Epithelial cell of proximal tubule (primary cell): ENCODE measurements around the gene OSBPL6. TPM values are rescaled to one million over a fixed set of nuclear protein-coding genes. Genes with fewer than 3 reads are reported as not detected.
A peak's percentile ranks its signal among the peaks of the same experiment; 100 is the strongest.
"Not testable (repeated sequence)": the region's sequence is repeated elsewhere in the genome, so short reads cannot be mapped to it uniquely, and the experiment has no call there.

Source experiments
- DNase-seq: peaks from one replicate; pipeline ENCODE4 v3.0.0-alpha.2; 2011; ENCODE audit warnings: low read depth
- H3K4me3 ChIP-seq: 2 replicates; pipeline ENCODE4 v1.5.1; 2011; ENCODE audit warnings: low read depth, mild to moderate bottlenecking, low read length
- total RNA-seq: library from RNA; depleted of rRNA; stranded (reverse); fragments of >200 nt; gene quantifications from 2 replicates; pipeline ENCODE4 v1.2.3, GENCODE V29; 2015
- TF ChIP-seq, protein P1 (sequence below): conservative IDR thresholded peaks from 2 replicates; pipeline ENCODE4 v1.5.1; 2012; ENCODE audit warnings: low read depth, mild to moderate bottlenecking, low read length

OSBPL6 gene
- total RNA-seq, 1 donor from 2014 or later = 2.9 TPM

DNA sequence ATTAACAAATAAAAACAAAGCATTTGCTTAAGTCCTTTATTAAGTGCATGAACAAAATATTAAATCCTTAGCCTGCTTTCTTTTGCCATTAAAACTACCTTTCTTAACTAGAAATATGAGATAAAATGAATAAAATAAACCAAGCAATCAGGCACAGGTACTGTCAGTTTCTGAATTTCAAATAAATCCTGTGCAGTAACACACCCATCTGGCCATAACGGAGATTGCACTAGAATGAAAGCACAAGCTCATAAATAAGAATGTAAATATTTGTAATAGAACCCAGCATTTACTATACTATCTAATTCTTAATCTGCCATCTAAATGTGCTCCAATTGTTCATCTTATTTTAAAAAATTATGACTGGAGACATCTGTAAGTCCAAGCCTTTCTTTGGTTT, 224.8 kb downstream of the OSBPL6 start:
- H3K4me3 ChIP-seq = no peak overlapping the region
- TF ChIP-seq, protein P1, sequence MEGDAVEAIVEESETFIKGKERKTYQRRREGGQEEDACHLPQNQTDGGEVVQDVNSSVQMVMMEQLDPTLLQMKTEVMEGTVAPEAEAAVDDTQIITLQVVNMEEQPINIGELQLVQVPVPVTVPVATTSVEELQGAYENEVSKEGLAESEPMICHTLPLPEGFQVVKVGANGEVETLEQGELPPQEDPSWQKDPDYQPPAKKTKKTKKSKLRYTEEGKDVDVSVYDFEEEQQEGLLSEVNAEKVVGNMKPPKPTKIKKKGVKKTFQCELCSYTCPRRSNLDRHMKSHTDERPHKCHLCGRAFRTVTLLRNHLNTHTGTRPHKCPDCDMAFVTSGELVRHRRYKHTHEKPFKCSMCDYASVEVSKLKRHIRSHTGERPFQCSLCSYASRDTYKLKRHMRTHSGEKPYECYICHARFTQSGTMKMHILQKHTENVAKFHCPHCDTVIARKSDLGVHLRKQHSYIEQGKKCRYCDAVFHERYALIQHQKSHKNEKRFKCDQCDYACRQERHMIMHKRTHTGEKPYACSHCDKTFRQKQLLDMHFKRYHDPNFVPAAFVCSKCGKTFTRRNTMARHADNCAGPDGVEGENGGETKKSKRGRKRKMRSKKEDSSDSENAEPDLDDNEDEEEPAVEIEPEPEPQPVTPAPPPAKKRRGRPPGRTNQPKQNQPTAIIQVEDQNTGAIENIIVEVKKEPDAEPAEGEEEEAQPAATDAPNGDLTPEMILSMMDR = peak; percentile 47
- no peak for DNase-seq

DNA sequence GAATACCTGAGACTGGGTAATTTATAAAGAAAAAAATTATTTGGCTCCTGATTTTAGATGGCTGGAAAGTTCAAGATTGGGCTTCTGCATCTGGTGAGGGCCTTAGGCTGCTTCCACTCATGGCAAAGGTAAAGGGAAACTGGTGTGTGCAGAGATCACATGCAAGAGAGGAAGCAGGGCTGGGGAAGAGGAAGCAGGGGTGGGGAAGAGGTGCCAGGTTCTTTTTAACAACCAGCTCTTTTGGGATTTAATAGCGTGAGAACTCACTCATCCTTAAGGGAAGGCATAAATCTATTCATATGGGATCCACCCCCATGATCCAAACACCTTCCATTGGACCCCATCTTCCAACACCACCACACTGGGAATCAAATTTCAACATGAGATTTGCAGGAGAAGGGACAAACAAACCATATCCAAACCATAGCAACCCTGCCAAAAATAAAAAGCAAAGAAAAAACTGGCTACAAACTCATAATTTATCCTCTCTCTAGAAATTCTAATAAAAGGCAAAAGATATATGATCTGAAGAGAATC, 226.2 kb downstream of the OSBPL6 start:
- TF ChIP-seq, protein P1 = no peak
- H3K4me3 ChIP-seq = no peak overlapping the region
- no peak for DNase-seq

DNA sequence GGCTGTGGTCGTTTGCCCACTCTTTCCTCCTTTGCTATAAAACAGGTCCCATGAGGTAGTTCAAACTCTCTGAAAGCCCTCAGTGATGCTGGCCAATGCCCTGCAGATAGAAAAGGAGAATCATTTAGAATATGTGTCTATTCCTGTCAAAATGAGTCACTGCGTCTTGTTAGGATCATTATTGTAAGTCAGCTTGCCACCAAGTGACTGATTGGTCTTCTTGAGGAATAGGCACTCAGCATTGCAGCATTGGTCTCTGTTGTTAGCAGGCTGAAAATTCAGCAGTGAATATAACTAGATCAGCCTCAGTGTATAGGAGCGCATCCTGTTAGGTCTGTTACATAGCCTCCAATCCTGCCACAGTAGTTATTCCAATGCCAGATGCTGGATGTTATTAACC, 227.8 kb downstream of the OSBPL6 start:
- no peak for DNase-seq
- TF ChIP-seq, protein P1 = no peak
- no peak overlapping the region for H3K4me3 ChIP-seq

DNA sequence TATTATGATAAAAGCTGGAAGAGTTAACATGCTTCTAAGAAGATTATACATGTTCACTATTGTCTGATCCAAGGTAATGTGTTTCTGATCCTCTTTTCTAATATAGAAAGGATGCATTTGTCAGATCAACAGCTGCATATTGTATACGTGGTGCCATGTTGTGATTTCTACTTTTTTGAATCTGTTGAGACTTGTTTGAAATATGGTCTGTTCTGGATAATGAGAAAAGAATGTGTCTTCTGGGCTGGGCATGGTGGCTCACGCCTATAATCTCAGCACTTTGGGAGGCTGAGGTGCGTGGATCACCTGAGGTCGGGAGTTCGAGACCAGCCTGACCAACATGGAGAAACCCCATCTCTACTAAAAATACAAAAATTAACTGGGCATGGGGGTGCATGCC, 229.4 kb downstream of the OSBPL6 start:
- not testable (repeated sequence) for H3K4me3 ChIP-seq, DNase-seq

DNA sequence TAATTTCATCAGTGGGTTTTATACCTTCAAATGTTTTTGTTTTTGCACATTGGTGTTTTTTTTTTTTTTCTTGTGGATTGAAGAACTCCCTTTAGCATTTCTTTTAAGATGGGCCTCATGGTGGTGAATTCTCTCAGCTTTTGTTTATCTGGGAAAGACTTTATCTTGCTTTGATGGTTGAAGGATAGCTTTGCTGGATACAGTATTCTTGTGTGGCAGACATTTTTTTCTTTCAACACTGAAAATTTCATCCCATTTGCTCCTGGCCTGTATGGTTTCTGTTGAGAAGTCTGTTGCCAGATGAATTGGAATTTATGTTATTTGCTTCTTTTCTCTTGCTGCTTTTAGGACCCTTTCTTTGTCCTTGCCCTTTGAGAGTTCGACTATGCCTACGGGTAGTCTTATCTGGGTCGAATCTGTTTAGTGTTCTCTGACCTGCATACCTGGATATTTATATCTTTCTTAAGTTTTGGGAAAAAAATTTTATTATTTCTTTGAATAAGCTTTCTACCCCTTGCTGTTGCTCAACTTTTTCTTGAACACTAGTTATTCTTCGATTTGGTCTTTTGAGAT, 231.0 kb downstream of the OSBPL6 start:
- TF ChIP-seq, protein P1 = no peak
- no peak for DNase-seq
- H3K4me3 ChIP-seq = no peak overlapping the region

DNA sequence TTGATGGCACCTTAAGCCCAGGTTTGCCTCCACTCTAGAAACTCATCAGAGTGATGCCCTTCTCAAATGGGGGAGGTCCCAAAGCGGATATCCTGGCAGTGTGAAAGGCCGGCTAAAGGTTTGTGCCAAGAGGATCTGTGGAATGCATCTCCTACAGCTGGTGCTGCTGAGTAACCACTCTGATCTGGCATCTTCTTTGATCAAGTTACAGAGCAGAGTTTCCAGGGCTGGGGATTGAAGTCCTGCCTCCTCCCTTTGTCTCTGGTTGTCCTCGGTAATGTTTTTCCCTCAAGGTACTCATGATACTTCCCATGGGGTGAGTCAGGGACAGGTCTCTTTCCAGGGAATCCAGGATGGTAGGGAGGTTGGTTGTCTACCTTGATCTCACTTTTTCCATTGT, 232.1 kb downstream of the OSBPL6 start:
- no peak overlapping the region for H3K4me3 ChIP-seq
- no peak for DNase-seq
- TF ChIP-seq, protein P1 = no peak

DNA sequence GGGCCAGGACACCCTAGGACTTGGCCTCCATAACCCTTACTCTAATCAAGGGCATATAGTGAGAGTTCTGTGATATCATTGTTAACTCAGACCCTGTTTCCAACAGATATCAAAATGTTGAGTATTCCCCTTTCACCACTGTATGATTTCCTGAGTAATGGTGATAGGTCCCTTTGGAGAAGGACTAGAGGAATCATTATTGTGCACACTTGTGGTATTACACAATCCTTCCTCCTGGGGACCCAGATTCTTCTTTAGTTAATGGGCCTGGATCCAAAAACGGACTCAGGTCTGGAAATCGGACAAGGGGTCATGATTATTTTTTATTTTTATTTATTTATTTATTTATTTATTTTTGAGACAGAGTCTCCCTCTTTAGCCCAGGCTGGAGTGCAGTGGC, 233.1 kb downstream of the OSBPL6 start:
- TF ChIP-seq, protein P1 = no peak
- DNase-seq = no peak
- H3K4me3 ChIP-seq = no peak overlapping the region
